ENCODE results near the gene RAB43.
A peak's percentile ranks its signal among the peaks of the same experiment; 100 is the strongest.
"Not testable (repeated sequence)": the region's sequence is repeated elsewhere in the genome, so short reads cannot be mapped to it uniquely, and the experiment has no call there.

RAB43 gene

GRCh38 chr3:129121792-129122411 lies at the start of gene RAB43:
TSS of gene RAB43 (minus strand) at chr3:129121804. CDS start at chr3:129121489, 315 bp downstream.
- peak; percentile 62 for DNase-seq (ENCODE audit: low spot score)

GRCh38 chr3:129166579-129167332 lies 45.2 kb upstream of the RAB43 start:
- no peak for DNase-seq (ENCODE audit: low spot score)

- not testable (repeated sequence) for DNase-seq (ENCODE audit: low spot score)
Observed at GRCh38 chr3:129165594-129165993, 44.0 kb upstream of the RAB43 start.

- no peak for DNase-seq (ENCODE audit: low spot score)
Observed at GRCh38 chr3:129164500-129164899, 42.9 kb upstream of the RAB43 start.

- peak; percentile 41 for DNase-seq (ENCODE audit: low spot score)
Observed at GRCh38 chr3:129162729-129163579, 41.4 kb upstream of the RAB43 start.

GRCh38 chr3:129161860-129162271 lies 40.3 kb upstream of the RAB43 start:
- peak; percentile 58 for DNase-seq (ENCODE audit: low spot score)

- DNase-seq (ENCODE audit: low spot score) = peak; percentile 97
Observed at GRCh38 chr3:129160891-129161859, 39.6 kb upstream of the RAB43 start, which contains the start of gene ISY1. TSS of gene ISY1 (minus strand) at chr3:129161063. CDS start at chr3:129160975, 88 bp downstream.

GRCh38 chr3:129144786-129145185 lies 23.2 kb upstream of the RAB43 start:
- DNase-seq (ENCODE audit: low spot score) = no peak

- DNase-seq (ENCODE audit: low spot score) = not testable (repeated sequence)
Observed at GRCh38 chr3:129141011-129141410, 19.4 kb upstream of the RAB43 start.

GRCh38 chr3:129139911-129140310 lies 18.3 kb upstream of the RAB43 start:
- no peak for DNase-seq (ENCODE audit: low spot score)

- DNase-seq (ENCODE audit: low spot score) = not testable (repeated sequence)
Observed at GRCh38 chr3:129136275-129136674, 14.7 kb upstream of the RAB43 start.

- DNase-seq (ENCODE audit: low spot score) = no peak
Observed at GRCh38 chr3:129132097-129132866, 10.7 kb upstream of the RAB43 start.

- no peak for DNase-seq (ENCODE audit: low spot score)
Observed at GRCh38 chr3:129131465-129132088, 10.0 kb upstream of the RAB43 start.

- DNase-seq (ENCODE audit: low spot score) = no peak
Observed at GRCh38 chr3:129130291-129130813, 8.7 kb upstream of the RAB43 start.

- no peak for DNase-seq (ENCODE audit: low spot score)
Observed at GRCh38 chr3:129128357-129129155, 7.0 kb upstream of the RAB43 start.

GRCh38 chr3:129126726-129127280 lies 5.2 kb upstream of the RAB43 start:
- DNase-seq (ENCODE audit: low spot score) = no peak

- no peak for DNase-seq (ENCODE audit: low spot score)
Observed at GRCh38 chr3:129123314-129124060, 1.9 kb upstream of the RAB43 start.

Data from RKO (cell line).